GM21825 (cell line): ENCODE data around the gene CREG1.
"Not testable (repeated sequence)": the region's sequence is repeated elsewhere in the genome, so short reads cannot be mapped to it uniquely, and the experiment has no call there.

Source experiments
- ATAC-seq: cut with Tn5 transposase; IDR thresholded peaks from one replicate; pipeline ENCODE4 v1.9.1; 2021; ENCODE audit warnings: mild to moderate bottlenecking, moderate library complexity; ENCODE audit not compliant: unreplicated experiment

Gene CREG1

DNA sequence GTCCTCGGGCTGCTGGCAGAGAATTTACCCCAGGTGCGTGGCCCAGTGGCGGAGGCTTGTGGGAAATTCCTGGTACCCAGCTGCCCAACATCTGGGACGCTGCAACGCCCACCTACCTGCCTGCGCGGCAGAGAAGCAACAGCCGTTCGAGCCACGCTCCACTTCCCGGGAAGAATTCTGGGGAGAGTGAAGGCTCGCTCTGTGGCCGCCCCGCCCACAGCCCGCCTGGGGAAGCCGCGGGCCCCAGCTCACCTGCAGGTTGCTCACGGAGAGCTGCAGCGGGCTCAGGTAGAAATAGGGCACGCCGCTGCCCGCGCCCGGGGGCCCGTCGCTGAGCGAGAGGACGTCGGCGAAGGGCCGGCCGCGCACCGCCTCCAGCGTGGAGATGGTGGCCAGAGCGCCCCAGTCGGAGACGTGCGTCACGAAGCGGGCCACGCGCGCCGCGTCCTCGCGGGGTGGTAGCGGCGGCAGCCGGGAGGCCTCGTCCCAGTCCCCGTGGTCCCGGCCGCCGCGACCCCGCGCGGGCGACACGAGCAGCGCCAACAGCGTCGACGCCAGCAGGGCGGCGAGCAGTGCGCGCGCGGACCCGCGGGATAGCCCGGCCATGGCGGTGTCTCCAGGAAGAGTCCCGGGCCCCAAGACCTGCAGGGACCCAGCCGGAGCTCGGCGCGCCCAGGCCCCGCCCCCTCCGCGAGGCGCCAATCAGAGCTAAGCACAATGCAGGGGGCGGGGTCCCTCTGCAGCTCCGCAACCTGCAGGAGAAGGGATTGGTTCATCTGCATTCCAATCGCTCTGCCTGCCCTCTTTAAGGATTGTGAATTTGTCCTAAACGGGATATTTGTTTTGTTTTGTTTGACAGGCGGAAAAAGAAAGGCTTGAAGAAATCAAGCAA is at the start of gene CREG1:
CREG1 (minus strand) TSS at position 627 of the 892 bp plus-strand sequence.
- peak; percentile 96 for ATAC-seq

DNA sequence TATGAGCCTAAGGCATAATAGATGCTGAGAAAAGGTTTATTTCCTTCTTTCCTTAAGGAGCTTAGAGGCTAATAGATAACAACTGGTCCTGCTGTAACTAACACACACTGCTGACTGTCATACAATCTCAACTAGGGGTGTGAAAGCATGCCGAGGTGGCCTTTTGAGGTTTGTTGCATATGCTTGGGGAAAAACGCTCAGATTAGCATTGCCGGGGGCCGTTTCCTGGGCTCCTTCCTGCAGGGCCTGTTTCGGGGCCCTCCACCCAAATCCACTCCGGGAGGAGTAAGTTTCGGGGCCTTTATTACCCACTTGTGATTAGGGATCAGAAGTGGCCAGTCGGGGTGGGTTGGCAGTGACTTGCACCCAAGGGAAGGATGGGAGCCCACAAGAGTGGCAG is 49.3 kb upstream of the CREG1 start:
- no peak for ATAC-seq

DNA sequence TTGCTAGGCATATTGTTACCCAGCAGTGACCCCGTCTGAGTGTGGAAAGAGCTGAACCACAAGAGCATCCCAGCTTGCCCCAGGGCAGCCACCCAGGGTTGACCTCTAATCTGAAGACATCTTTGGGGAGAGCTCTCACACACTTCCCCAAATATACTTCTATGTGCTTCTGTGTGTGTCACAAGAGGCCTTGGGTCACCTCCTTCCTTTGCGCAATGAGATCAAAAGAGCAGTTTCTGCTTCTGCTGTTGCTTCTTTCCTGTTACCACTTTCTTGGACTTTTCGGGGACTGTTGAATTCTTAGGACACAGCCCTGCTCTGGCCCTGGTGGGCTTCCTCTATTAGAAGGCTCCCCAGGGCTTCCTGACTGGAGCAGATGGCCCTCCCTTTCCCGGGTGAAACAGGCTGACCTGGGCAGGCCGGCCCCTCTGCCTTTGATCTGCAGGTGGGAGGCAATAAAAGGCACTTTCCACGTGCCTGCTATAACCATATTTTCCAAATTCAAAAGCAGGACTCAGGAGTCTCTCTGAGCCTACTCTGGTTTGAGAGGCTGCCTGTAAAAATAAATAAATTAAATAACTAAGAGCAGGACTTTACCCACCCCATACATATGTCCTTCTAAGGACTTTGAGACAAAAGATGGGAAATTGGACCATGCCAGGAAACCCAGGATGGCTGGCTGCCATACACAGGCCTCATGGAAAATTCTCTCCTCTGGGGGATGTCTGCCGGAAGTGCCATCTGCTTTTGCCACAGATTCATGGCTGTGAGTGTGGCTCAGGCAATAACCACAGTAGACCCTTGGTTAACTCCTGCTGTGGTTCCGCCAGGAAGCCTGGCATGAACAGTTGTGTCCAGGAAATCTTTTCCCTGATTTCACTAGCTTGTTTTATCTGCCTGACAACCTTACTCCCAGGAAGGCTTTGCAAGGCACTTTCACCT is 48.2 kb upstream of the CREG1 start:
- no peak for ATAC-seq

DNA sequence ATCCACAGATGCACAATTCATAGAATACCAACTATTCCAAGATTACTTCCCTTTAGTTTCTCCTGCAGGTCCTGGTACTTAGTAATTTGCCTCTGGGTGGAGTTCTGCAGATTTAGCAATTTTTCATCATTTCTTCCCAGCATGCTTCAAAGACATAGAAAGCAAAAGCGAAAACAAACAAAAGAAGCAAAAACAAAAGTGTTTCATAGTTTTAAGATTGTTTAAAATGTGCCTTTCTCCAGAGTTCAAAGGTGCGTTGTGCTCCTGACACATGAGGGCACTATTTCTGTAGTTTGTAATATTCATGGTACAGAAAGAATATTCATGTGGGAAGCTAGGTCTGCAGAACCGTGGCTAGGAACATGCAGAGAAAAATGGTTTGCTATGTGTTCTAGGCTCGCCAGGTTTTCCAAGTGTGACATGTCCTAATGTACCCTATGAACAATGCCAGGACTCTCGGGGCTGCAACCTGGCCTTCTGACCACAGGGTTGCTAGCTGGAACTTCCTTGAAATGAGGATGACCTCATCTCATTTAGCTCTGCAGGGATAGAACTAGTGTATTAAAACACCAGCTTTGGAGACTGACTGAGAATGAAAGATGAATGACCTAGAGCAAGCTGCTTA is 46.5 kb upstream of the CREG1 start:
- ATAC-seq = peak; percentile 74

DNA sequence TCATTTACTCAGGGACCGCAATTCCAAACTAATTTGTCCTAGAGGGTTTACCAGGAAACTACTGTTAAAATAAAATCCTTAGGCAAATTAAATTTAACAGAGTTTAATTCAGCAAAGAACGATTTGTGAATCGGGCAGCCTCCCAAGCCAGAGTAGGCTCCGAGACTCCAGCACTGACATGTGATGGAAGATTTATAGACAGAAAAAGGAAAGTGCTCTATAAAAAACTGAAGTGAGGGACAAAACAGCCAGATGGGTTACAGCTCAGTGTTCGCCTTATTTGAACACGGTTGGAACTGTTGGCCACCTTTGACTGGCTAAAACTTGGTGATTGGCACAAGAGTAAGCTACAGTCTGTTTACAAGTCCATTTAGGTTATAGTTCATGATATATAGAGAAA is 41.3 kb upstream of the CREG1 start:
- ATAC-seq = no peak

DNA sequence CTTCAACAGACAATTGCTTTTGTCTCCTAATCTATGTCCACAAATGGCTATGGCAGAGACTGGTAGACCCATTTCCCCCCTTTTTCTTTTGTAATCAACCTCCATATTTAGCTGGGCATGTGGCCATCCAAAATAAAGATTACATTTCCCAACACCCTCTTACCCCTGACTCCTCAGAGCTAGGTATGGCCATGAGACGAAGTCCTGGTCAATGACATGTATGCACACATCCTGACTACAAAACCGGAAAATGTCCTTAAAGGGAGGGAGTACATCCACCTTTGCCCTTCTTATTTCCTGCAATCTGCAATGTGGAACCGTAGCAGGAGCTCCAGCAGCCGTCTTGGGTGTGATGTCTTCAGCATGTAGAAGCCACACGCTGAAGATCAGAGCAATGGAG is 40.3 kb upstream of the CREG1 start:
- no peak for ATAC-seq

DNA sequence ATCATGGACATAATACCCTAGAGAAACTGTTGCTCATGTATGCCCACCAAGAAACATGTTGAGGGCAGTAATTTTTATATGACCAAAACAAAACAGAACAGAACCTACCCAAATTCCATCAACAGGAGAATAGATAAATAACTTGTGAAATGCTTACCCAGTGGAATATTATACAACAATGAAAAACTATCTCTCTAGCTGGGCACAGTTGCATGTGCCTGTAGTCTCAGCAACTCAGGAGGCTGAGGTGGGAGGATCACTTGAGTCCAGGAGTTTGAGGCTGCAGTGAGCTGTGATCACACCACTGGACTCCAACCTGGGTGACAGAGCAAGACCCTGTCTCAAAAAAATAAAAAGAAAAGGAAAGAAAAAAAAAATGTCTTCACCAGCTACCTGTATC is 38.9 kb upstream of the CREG1 start:
- no peak for ATAC-seq

DNA sequence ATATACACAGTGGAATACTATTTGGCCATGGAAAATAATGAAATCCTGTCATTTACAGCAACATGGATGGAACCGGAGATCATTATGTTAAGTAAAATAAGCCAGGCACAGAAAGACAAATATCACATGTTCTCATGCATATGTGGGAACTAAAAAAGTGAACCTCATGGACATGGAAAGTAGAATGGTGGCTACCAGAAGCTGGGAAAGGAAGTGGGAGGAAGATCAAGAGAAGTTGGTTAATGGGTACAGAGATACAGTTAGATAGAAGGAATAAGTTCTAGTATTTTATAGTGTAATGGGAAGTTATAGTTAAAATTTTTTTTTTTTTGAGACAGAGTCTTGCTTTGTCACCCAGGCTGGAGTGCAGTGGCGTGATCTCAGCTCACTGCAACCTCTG is 34.8 kb upstream of the CREG1 start:
- no peak for ATAC-seq

DNA sequence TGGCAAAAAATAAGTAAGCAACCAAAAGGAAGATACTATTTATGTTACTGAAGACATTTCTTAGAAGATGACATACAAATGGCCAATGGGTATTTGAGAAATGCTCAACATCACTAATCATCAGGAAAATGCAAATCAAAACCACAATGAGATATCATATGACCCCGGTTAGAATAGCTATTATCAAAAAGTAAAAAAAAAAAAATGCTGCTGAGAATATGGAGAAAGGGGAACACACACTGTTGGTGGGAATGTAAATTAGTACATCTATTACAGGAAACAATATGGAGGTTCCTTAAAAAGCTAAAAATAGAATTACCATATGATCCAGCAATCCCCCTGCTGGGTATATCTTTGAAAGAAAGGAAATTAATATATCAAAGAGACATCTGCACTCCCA is 34.3 kb upstream of the CREG1 start:
- no peak for ATAC-seq

DNA sequence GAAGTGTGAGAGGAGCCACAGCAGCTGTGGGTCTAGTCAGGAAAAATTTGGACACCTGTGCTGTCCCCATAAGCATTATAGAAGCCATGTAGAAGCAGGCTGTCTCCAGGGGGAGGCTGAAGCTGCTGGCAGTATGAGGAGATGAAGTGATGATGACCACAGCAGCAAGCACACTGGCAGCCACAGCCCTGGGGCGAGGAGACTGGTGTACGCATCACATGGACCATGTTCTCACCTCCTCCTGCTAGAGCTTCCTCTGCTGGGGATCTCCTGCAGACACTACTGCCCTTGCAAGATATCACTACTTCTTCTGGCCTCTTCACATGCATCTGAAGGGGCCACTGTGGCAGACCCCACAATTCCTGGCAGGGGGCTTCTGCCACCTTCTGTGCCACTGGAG is 33.8 kb upstream of the CREG1 start:
- no peak for ATAC-seq

DNA sequence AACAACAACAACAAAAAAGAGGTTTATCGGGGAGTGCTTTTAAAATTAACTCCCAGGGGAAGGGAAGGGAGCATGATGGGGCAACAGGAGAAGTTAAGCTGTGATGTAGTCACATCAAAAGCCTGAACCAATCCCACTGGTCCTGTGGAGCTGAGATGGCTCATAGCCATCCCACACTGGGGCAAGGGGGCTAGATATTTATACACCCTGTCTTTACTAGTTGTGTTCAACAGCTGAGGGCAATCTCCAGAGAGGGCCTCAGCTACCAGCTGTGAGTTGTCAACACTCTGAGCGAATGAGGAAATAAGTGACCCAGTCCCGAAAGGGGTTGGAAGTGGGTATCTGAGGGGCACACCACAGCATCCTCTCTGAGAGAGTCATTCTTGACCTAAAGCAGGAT is 31.0 kb upstream of the CREG1 start:
- no peak for ATAC-seq

DNA sequence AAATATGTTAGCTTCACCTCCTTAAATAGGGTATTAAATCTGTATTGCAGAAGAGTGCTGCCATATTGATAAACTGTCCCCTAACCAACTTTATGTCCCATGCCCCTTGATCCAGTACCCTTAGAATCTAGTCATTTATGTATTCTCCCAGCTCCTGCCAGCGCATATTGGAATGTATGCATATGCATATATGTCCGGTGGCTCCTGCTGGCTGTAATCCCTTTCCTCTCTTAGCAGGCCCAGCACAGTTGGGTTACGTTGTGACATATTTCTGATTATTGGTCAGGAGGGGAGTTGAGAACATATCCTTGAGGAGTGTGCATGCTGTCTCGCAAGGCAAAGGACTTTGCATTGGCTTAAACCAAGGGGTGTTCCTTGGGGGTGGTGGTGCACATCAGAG is 29.2 kb upstream of the CREG1 start:
- no peak for ATAC-seq

DNA sequence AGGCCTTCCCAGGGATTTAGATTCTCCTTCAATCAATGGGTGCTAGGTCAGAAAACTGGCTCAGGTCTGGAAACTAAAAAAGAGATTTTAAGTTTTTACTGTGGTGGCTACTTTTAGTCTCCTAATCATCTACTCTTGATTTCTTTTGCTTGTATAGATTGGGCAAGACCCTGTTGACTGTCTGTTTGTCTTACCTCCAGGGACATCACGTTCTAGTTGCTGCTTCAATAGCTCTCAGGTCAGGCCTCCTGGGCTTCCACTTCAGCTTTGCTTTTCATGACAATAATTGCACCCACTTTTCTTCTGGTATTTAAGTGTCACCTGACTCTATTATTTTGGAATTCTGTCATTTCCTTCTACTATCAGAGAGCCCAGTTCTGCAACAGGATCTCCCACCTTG is 28.5 kb upstream of the CREG1 start:
- no peak for ATAC-seq

DNA sequence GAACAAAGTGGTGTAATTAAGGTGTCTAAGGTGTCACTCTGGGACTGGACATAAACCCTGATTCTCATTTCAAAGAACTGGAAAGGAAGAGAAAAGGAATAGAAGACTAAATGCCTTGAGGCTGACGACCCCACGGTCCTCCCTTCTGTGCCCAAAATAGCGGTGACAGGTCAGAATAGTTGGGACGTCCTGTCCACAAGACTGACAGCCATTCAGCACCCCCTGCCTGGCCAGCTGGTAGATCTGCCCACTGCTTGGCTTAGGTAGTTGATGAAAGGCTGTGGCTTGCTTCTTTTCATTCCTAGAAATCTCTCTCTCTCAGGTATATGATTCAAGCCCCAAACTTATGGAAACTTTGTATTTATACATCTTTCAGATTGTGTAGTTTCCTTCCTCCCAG is 26.4 kb upstream of the CREG1 start:
- no peak for ATAC-seq

DNA sequence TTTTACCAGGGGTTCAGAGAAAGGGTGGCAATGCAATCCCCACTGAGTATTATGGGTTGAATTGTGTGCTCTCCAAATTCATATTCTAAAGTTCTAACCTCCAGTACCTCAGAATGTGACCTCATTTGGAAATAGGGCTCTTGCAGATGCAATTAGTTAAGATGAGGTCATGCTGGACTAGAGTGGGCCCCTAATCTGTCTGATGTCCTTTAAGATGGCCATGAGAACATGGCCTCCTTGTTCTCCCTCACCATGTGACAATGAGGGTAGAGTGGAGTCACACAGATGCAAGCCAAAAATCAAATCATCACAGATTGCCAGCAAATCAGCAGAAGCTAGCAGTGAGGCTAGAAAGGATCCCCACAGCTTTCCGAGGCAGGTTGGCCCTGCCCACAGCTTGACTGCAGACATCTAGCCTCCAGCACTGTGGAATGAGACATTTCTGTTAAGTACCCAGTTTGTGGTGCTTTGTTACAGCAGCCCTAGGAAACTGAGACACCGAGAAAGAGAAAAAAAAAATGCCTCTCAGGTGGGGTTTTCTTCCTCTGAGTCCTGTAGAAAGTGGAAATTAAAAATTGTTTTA is 25.5 kb upstream of the CREG1 start:
- no peak for ATAC-seq

DNA sequence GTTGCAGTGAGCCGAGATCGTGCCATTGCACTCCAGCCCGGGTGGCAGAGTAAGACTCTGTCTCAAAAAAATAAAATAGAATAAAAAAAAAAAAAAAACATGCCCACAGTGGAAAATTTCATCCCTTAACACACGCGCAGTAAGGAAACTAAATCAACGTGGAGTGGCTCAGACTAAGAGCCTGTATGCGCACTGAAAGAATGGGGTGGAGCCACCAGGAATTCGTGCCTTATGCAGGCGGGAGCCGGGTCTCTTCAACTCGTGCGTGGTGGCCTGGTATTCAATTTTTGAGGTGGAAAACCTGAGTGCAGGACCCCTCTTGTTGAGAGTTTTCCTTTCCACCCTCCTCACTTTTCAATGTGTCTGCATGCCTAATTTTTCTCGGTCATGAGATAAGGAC is 22.1 kb upstream of the CREG1 start:
- ATAC-seq = no peak

DNA sequence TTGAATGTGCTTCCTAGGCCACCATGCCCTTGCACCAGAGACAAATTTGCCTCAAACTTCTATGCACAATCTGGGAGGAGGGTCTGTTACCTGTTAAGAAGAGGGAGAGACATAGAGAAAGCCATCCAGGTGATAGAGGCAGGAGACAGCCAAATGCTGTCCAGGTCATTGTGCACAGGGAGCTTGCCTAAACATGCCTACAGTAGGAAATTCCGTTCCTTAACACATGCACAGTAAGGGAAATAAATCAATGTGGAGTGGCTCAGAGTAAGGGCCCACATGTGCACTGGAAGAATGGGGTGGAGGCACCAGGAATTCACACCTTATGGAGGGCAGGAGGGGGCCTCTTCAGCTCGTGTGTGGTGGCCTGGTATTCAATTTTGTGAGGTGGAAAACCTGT is 19.5 kb upstream of the CREG1 start:
- no peak for ATAC-seq

DNA sequence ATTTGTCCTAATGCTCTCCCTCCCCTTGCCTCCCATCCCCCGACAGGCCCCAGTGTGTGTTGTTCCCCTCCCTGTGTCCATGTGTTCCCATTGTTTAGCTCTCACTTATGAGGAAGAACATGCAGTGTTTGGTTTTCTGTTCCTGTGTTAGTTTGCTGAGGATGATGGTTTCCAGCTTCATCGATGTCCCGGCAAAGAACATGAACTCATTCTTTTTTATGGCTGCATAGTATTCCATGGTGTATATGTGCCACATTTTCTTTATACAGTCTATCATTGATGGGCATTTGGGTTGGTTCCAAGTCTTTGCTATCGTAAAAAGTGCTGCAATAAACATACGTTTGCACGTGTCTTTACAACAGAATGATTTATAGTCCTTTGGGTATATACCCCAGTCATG is 17.1 kb upstream of the CREG1 start:
- not testable (repeated sequence) for ATAC-seq

DNA sequence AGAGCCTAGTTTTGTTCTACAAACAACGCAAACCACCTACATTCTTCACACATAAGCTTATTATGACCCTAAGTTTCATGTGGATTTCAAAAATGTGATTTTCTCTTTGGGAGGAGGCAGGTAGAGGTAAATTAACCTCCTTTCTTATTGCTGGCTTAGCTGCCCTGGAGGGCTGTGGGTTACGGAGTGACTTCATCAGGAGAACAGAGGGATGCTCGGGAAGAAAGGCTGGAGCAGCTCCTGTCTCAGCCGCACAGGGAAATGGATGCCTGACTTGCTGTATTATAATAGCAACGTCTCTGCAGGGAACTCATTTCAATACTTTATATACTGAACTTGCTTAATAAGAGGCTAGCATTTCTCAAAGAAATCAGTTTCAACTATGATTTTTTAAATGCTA is 14.1 kb upstream of the CREG1 start:
- ATAC-seq = no peak

DNA sequence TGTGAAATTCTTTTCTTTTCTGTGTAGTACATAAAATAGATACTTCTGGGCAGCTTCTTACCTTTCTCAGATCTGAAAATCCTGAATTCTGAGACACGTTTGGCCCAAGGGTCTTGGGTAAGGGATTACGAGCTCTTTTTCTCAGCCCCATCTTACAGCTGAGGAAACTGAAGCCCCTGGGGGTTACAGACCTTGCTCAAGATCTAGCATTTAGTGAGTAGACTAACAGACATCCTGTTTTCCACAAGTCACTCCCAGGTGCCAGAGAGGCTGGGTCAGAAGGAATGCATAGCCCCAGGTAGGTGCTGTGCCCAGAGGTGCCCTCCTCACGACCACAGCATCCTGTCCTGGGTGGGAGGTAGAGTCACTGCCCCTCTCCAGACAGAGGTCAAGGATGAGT is 13.2 kb upstream of the CREG1 start:
- no peak for ATAC-seq

DNA sequence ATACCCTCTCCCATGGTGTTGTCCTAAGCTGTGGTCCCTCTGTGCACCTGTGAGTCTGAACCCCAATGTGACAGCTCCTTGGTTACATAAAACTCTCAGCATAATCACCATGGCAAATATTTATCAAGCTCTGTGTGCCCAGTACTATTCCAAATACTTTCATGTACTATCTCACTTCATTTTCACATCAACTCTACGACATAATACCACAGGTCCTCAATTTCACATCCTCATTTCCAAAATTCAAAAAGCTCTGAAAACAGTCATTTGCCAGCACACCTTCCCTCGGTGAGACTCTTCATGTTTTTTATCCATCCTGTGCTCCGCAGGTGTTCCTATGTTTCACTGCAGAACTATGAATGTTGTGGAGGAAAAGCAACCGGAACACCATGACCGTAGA is 12.4 kb upstream of the CREG1 start:
- no peak for ATAC-seq
